Transverse colon (tissue), 3 donors: ENCODE results near the gene ACTR3C.

Experiments
- POLR2A ChIP-seq: fragments of 450-650 bp; IDR thresholded peaks from one replicate; pipeline ENCODE4 v1.6.1; 2016; ENCODE audit warnings: antibody characterized with exemption, mild to moderate bottlenecking, moderate library complexity
- TF ChIP-seq, protein P1 (sequence below), 5 experiments: fragments of 200-600 bp in 3 of 5; fragments of 450-650 bp in 2 of 5; sonication (generic) in 3 of 5; IDR thresholded peaks; 1 replicate in 2 of 5; 2 replicates in 3 of 5; pipeline ENCODE4 v1.5.1; 2016 to 2017; ENCODE audit warnings: antibody characterized with exemption in 5 of 5, inconsistent platforms in 3 of 5, mild to moderate bottlenecking in 2 of 5, moderate library complexity in 1 of 5

DNA sequence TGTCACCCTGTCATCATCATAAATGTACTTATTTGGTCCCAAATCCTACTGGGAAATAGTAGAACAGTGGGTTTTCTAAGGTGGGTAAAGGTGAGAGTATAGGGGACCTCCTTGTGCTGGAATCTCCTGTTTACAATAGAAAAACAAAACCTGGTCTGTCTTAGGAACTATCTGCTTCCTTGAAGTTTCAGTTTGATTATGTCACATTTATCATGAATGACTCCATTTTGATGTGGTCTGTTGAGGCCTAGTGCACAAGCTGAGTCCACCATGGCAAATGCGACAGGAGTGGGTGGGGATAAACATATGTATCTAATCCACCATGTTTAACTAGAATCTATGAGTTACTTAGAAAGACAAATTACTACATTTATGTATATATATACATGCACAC lies 32.3 kb upstream of the ACTR3C start:
- TF ChIP-seq POLR2A: no peak
- TF ChIP-seq, protein P1, sequence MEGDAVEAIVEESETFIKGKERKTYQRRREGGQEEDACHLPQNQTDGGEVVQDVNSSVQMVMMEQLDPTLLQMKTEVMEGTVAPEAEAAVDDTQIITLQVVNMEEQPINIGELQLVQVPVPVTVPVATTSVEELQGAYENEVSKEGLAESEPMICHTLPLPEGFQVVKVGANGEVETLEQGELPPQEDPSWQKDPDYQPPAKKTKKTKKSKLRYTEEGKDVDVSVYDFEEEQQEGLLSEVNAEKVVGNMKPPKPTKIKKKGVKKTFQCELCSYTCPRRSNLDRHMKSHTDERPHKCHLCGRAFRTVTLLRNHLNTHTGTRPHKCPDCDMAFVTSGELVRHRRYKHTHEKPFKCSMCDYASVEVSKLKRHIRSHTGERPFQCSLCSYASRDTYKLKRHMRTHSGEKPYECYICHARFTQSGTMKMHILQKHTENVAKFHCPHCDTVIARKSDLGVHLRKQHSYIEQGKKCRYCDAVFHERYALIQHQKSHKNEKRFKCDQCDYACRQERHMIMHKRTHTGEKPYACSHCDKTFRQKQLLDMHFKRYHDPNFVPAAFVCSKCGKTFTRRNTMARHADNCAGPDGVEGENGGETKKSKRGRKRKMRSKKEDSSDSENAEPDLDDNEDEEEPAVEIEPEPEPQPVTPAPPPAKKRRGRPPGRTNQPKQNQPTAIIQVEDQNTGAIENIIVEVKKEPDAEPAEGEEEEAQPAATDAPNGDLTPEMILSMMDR (IDR thresholded peaks at IDR 0.05): no peak
